ENCODE data around the gene C19orf33.

C19orf33 gene

GRCh38 chr19:38264486-38265212, 39.4 kb upstream of the C19orf33 start, which contains the start of gene SPINT2:
TSS of gene SPINT2 (plus strand) at chr19:38264573. CDS start at chr19:38264893, 320 bp downstream.
- no peak for DNase-seq (ENCODE audit: low read depth)
- H3K4me3 ChIP-seq (ENCODE audit: low read depth, low read length) = no peak within 1 kb of the TSS
- TF ChIP-seq MYC (IDR thresholded peaks at IDR 0.05; ENCODE audit: low read depth, low read length) (no peak), CTCF (IDR thresholded peaks at IDR 0.05; ENCODE audit: low read depth, low read length) (no peak), MAX (IDR thresholded peaks at IDR 0.05; ENCODE audit: low read depth, low read length) (no peak), POLR2A (IDR thresholded peaks at IDR 0.05; ENCODE audit: extremely low read depth, insufficient read length) (no peak)

GRCh38 chr19:38265213-38265861, 38.7 kb upstream of the C19orf33 start:
- TF ChIP-seq MYC (IDR thresholded peaks at IDR 0.05; ENCODE audit: low read depth, low read length) (no peak), CTCF (IDR thresholded peaks at IDR 0.05; ENCODE audit: low read depth, low read length) (no peak), MAX (IDR thresholded peaks at IDR 0.05; ENCODE audit: low read depth, low read length) (no peak), POLR2A (IDR thresholded peaks at IDR 0.05; ENCODE audit: extremely low read depth, insufficient read length) (no peak)
- H3K4me3 ChIP-seq (ENCODE audit: low read depth, low read length) = no peak overlapping the region
- no peak for DNase-seq (ENCODE audit: low read depth)

- no peak for DNase-seq (ENCODE audit: low read depth)
- no peak overlapping the region for H3K4me3 ChIP-seq (ENCODE audit: low read depth, low read length)
- TF ChIP-seq CTCF (IDR thresholded peaks at IDR 0.05; ENCODE audit: low read depth, low read length) (no peak), POLR2A (IDR thresholded peaks at IDR 0.05; ENCODE audit: extremely low read depth, insufficient read length) (no peak), MAX (IDR thresholded peaks at IDR 0.05; ENCODE audit: low read depth, low read length) (no peak), MYC (IDR thresholded peaks at IDR 0.05; ENCODE audit: low read depth, low read length) (no peak)
These were observed 38.1 kb upstream of the C19orf33 start for GRCh38 chr19:38265921-38266429.

- TF ChIP-seq MYC (IDR thresholded peaks at IDR 0.05; ENCODE audit: low read depth, low read length) (no peak), MAX (IDR thresholded peaks at IDR 0.05; ENCODE audit: low read depth, low read length) (no peak), POLR2A (IDR thresholded peaks at IDR 0.05; ENCODE audit: extremely low read depth, insufficient read length) (no peak), CTCF (IDR thresholded peaks at IDR 0.05; ENCODE audit: low read depth, low read length) (no peak)
- no peak for DNase-seq (ENCODE audit: low read depth)
- H3K4me3 ChIP-seq (ENCODE audit: low read depth, low read length) = no peak overlapping the region
These were observed 37.0 kb upstream of the C19orf33 start for GRCh38 chr19:38266981-38267597.

- no peak overlapping the region for H3K4me3 ChIP-seq (ENCODE audit: low read depth, low read length)
- TF ChIP-seq POLR2A (IDR thresholded peaks at IDR 0.05; ENCODE audit: extremely low read depth, insufficient read length) (no peak), CTCF (IDR thresholded peaks at IDR 0.05; ENCODE audit: low read depth, low read length) (no peak)
These were observed 36.1 kb upstream of the C19orf33 start for GRCh38 chr19:38267761-38268483.

More at GRCh38 chr19:38267761-38268483, 36.1 kb upstream of the C19orf33 start:
- no peak for DNase-seq (ENCODE audit: low read depth)

Measured in NB4 (cell line).